ENCODE results near the gene MICA.
A peak's percentile ranks its signal among the peaks of the same experiment; 100 is the strongest.

Gene MICA

GRCh38 chr6:31357886-31358285 is 45.5 kb upstream of the MICA start:
- no peak for TF ChIP-seq CTCF (IDR thresholded peaks at IDR 0.05; ENCODE audit: borderline replicate concordance, insufficient read depth, low read depth, low read length)
- H3K4me3 ChIP-seq (ENCODE audit: low read depth, low read length), result no peak overlapping the region

GRCh38 chr6:31358302-31358701 is 45.1 kb upstream of the MICA start:
- H3K4me3 ChIP-seq (ENCODE audit: low read depth, low read length), result no peak overlapping the region
- TF ChIP-seq CTCF (IDR thresholded peaks at IDR 0.05; ENCODE audit: borderline replicate concordance, insufficient read depth, low read depth, low read length), result no peak

- no peak for TF ChIP-seq CTCF (IDR thresholded peaks at IDR 0.05; ENCODE audit: borderline replicate concordance, insufficient read depth, low read depth, low read length)
- H3K4me3 ChIP-seq (ENCODE audit: low read depth, low read length), result no peak overlapping the region
These were observed 43.8 kb upstream of the MICA start for GRCh38 chr6:31359581-31359980.

GRCh38 chr6:31362751-31363150 is 40.6 kb upstream of the MICA start:
- no peak overlapping the region for H3K4me3 ChIP-seq (ENCODE audit: low read depth, low read length)
- TF ChIP-seq CTCF (IDR thresholded peaks at IDR 0.05; ENCODE audit: borderline replicate concordance, insufficient read depth, low read depth, low read length), result no peak

GRCh38 chr6:31363811-31364210 is 39.6 kb upstream of the MICA start:
- no peak for TF ChIP-seq CTCF (IDR thresholded peaks at IDR 0.05; ENCODE audit: borderline replicate concordance, insufficient read depth, low read depth, low read length)
- no peak overlapping the region for H3K4me3 ChIP-seq (ENCODE audit: low read depth, low read length)

- TF ChIP-seq CTCF (IDR thresholded peaks at IDR 0.05; ENCODE audit: borderline replicate concordance, insufficient read depth, low read depth, low read length), result no peak
- no peak overlapping the region for H3K4me3 ChIP-seq (ENCODE audit: low read depth, low read length)
These were observed 37.5 kb upstream of the MICA start for GRCh38 chr6:31365864-31366263.

- H3K4me3 ChIP-seq (ENCODE audit: low read depth, low read length), result peak overlapping the region; percentile 43
These were observed 36.5 kb upstream of the MICA start for GRCh38 chr6:31366693-31367470.

More at GRCh38 chr6:31366693-31367470, 36.5 kb upstream of the MICA start:
- TF ChIP-seq CTCF (IDR thresholded peaks at IDR 0.05; ENCODE audit: borderline replicate concordance, insufficient read depth, low read depth, low read length), result peak; percentile 91

All from GM12875 (cell line).